GM12878 (cell line): ENCODE measurements around the gene CAMTA1. TPM values are rescaled to one million over a fixed set of nuclear protein-coding genes. Genes with fewer than 3 reads are reported as not detected.

Experiments
- ATAC-seq: fragments of 200-7000 bp; cut with Tn5 transposase; 3 replicates; pipeline ENCODE4 v1.9.1; 2020; ENCODE audit warnings: mild to moderate bottlenecking, moderate library complexity
- BruUV-seq: library from RNA; stranded (reverse); fragments of 400-500 nt; replicated peaks from 2 replicates; lab custom pipeline; 2021; lab: Mats Ljungman, UMichigan
- CTCF ChIA-PET: fragments of 300-600 bp; sonication (Branson Sonifier 250); formaldehyde crosslinking; extraction: SDS; loops from one replicate; lab custom pipeline; 2021; ENCODE audit warnings: inconsistent platforms; lab: Yijun Ruan, JAX
- POLR2A ChIA-PET: fragments of 350-600 bp; formaldehyde crosslinking; extraction: SDS; loops from one replicate; lab custom pipeline; 2021; ENCODE audit warnings: inconsistent platforms; lab: Charles Lee
- RAD21 ChIA-PET: fragments of 300-600 bp; sonication (Branson Sonifier 250); formaldehyde crosslinking; loops from one replicate; lab custom pipeline; 2023; ENCODE audit warnings: antibody characterized with exemption; ENCODE audit not compliant: unreplicated experiment; lab: Charles Lee
- SMC1A ChIA-PET: fragments of 300-600 bp; sonication (Branson Sonifier 250); formaldehyde crosslinking; loops from one replicate; lab custom pipeline; 2023; ENCODE audit not compliant: unreplicated experiment, uncharacterized antibody; lab: Charles Lee
- DNase-seq: peaks from one replicate; pipeline ENCODE4 v3.0.0-alpha.2; 2011; ENCODE audit warnings: low read depth, low spot score
- FAIRE-seq: peaks from 3 replicates; lab custom pipeline; 2011; peaks lifted over from hg19 to GRCh38; lab: Jason Lieb, UNC
- H2AFZ ChIP-seq: 2 replicates; pipeline ENCODE4 v1.6.0; 2011; ENCODE audit warnings: low read depth, low read length, control low read depth; ENCODE audit not compliant: control insufficient read depth
- H3K27ac ChIP-seq: 2 replicates; pipeline ENCODE4 v1.5.1; 2011; ENCODE audit warnings: control low read depth; ENCODE audit not compliant: control insufficient read depth, insufficient read depth
- H3K27me3 ChIP-seq, 2 experiments: replicated peaks in 1 of 2; 2 replicates each; pipeline versions ENCODE4 v1.6.0 to v1.6.1; 2011; ENCODE audit warnings: low read length in 1 of 2; ENCODE audit not compliant: control insufficient read depth in 2 of 2, insufficient read depth in 2 of 2
- H3K36me3 ChIP-seq, 2 experiments: 2 replicates each; pipeline ENCODE4 v1.5.1; 2011; ENCODE audit warnings: low read length in 1 of 2; ENCODE audit not compliant: control insufficient read depth in 2 of 2, insufficient read depth in 2 of 2
- H3K4me1 ChIP-seq: 2 replicates; pipeline ENCODE4 v1.6.1; 2011; ENCODE audit warnings: mild to moderate bottlenecking, low read length, moderate library complexity, mixed read lengths; ENCODE audit not compliant: control insufficient read depth, insufficient read depth
- H3K4me2 ChIP-seq: 2 replicates; pipeline ENCODE4 v1.6.0; 2011; ENCODE audit warnings: control low read depth; ENCODE audit not compliant: control insufficient read depth, insufficient read depth
- H3K4me3 ChIP-seq: fragments of 200-600 bp; sonication (generic); 2 replicates; pipeline ENCODE4 v1.5.1; 2016
- H3K79me2 ChIP-seq: 2 replicates; pipeline ENCODE4 v1.6.0; 2011; ENCODE audit warnings: low read length; ENCODE audit not compliant: control insufficient read depth, insufficient read depth
- H3K9ac ChIP-seq: 2 replicates; pipeline ENCODE4 v1.8.0; 2011; ENCODE audit warnings: low read length, control low read depth, mixed read lengths; ENCODE audit not compliant: control insufficient read depth, insufficient read depth
- H3K9me3 ChIP-seq: replicated peaks from 3 replicates; pipeline ENCODE4 v1.5.1; 2011; ENCODE audit warnings: mild to moderate bottlenecking, low read length; ENCODE audit not compliant: control insufficient read depth, insufficient read depth
- H4K20me1 ChIP-seq: 2 replicates; pipeline ENCODE4 v1.6.0; 2011; ENCODE audit not compliant: control insufficient read depth, insufficient read depth
- ATF2 ChIP-seq: IDR thresholded peaks from 2 replicates; pipeline ENCODE4 v1.6.1; 2012; ENCODE audit warnings: low read length, inconsistent platforms
- ESRRA ChIP-seq: IDR thresholded peaks from 2 replicates; pipeline ENCODE4 v1.6.1; 2012; ENCODE audit warnings: mild to moderate bottlenecking, low read length, improper control_type of control experiment
- FOXK2 ChIP-seq: fragments of 450-650 bp; IDR thresholded peaks from 2 replicates; pipeline ENCODE4 v1.6.1; 2017; ENCODE audit warnings: mild to moderate bottlenecking, moderate library complexity
- LARP7 ChIP-seq: fragments of 450-650 bp; IDR thresholded peaks from 2 replicates; pipeline ENCODE4 v1.6.1; 2017; ENCODE audit warnings: mild to moderate bottlenecking
- MYB ChIP-seq: fragments of 150-350 bp; IDR thresholded peaks from 2 replicates; pipeline ENCODE4 v1.6.1; 2014; ENCODE audit warnings: mild to moderate bottlenecking, low read depth, low read length, borderline replicate concordance
- RCOR1 ChIP-seq: conservative IDR thresholded peaks from 2 replicates; pipeline ENCODE4 v1.6.1; 2012; ENCODE audit warnings: low read depth, low read length, improper control_type of control experiment
- RFX5 ChIP-seq: IDR thresholded peaks from 2 replicates; pipeline ENCODE4 v1.6.1; 2011; ENCODE audit warnings: low read depth, low read length, improper control_type of control experiment
- SIN3A ChIP-seq: IDR thresholded peaks from 2 replicates; pipeline ENCODE4 v1.6.1; 2012; ENCODE audit warnings: low read depth, low read length, improper control_type of control experiment
- ZBTB11 ChIP-seq: fragments of 450-650 bp; formaldehyde crosslinking; IDR thresholded peaks from 2 replicates; pipeline ENCODE4 v1.5.0; 2022; ENCODE audit warnings: mild to moderate bottlenecking, missing genetic modification characterization
- WGBS: methylation state at CpG from one replicate; pipeline ENCODE4 v1.1.6; 2016; ENCODE audit warnings: low lambda C conversion rate; ENCODE audit not compliant: insufficient replicate concordance, insufficient coverage; ENCODE audit errors: missing lambda C conversion rate; 5-methylcytosine and 5-hydroxymethylcytosine counted together
- in situ Hi-C: fragments of 300-500 bp; cut with MboI; formaldehyde crosslinking; loops from 9 replicates; pipeline ENCODE4 v1.14.3; 2018; ENCODE audit warnings: mixed read lengths
- intact Hi-C: fragments of 100-400 bp; cut with micrococcal nuclease; formaldehyde crosslinking; loops from one replicate; pipeline ENCODE4 v1.14.2; 2022; ENCODE audit not compliant: unreplicated experiment
- polyA plus RNA-seq, 11 experiments: library from polyadenylated mRNA; depleted of rRNA in 4 of 11; unstranded in 6 of 11; stranded (reverse) in 5 of 11; fragments of >200 nt; fragmentation: Nextera tagmentation in 4 of 11; fragmentation: Illumina TruSeq in 1 of 11; extraction: Ambion mirVana in 4 of 11; extraction: Trizol in 1 of 11; gene quantifications; 1 replicate in 1 of 11; 2 replicates in 10 of 11; pipeline versions ENCODE4 v1.2.1 to v1.2.3, GENCODE V29; 2011 to 2016; ENCODE audit warnings: inconsistent platforms in 2 of 11, missing spikeins in 2 of 11, low read depth in 1 of 11
- total RNA-seq, 4 experiments: library from RNA; depleted of rRNA in 3 of 4; stranded (reverse); fragments of >200 nt in 3 of 4; fragmentation: Illumina TruSeq in 1 of 4; extraction: Trizol in 1 of 4; gene quantifications; 2 replicates each; pipeline versions ENCODE4 v1.2.1 to v1.2.3, GENCODE V29; 2013 to 2021

The CAMTA1 gene
- total and polyA plus RNA-seq, 10 of the 15 experiments (the other 5 are each of a cell fraction or from before 2014, with no cell fraction given) = 37.7 to 148 (median 76.4) TPM

- no peaks in the 10 kb centered on the region for H3K79me2 ChIP-seq
- intact Hi-C loops = no loop called here
- SMC1A ChIA-PET = no interaction called here
- no peaks in the 10 kb centered on the region for H3K36me3 ChIP-seq
- no peaks in the 10 kb centered on the region for H3K4me1 ChIP-seq
- RAD21 ChIA-PET = no interaction called here
- no peak overlapping the region for H3K4me2 ChIP-seq
- POLR2A ChIA-PET = no interaction called here
- no peaks in the 10 kb centered on the region for H3K9me3 ChIP-seq
- WGBS = 46% methylated on average over 21 of the region's 21 CpGs
- no peak for DNase-seq
- FAIRE-seq = no peak
- TF ChIP-seq RFX5 = no peak
- no peak for TF ChIP-seq LARP7
- TF ChIP-seq SIN3A = no peak
- no peak for TF ChIP-seq MYB
- CTCF ChIA-PET = no interaction called here
- no peaks in the 10 kb centered on the region for H4K20me1 ChIP-seq
- H3K4me3 ChIP-seq = no peak overlapping the region
- no peak overlapping the region for H2AFZ ChIP-seq
- in situ Hi-C loops = no loop called here
- no peak overlapping the region for H3K27ac ChIP-seq
- no peaks in the 10 kb centered on the region; a peak in 3 of 4 replicates for H3K27me3 ChIP-seq
- no peak overlapping the region for H3K9ac ChIP-seq
- BruUV-seq = no TSS peak
- no peak for ATAC-seq
Observed at GRCh38 chr1:7507285-7508019, 722.2 kb downstream of the CAMTA1 start.

- H3K4me3 ChIP-seq = no peak overlapping the region
- no peak overlapping the region for H3K4me2 ChIP-seq
- H3K27me3 ChIP-seq = peaks cover 0 to 3% of the 10 kb centered on the region in 2 experiments; a peak in 3 of 4 replicates
- no peaks in the 10 kb centered on the region for H3K9me3 ChIP-seq
- H3K79me2 ChIP-seq = no peaks in the 10 kb centered on the region
- intact Hi-C loops (no loop called here), in situ Hi-C loops (no loop called here)
- FAIRE-seq = no peak
- ChIA-PET RAD21 (no interaction called here), SMC1A (no interaction called here), CTCF (no interaction called here), POLR2A (no interaction called here)
- H3K4me1 ChIP-seq = no peaks in the 10 kb centered on the region
- no peak for DNase-seq
- no peak overlapping the region for H3K9ac ChIP-seq
- no peaks in the 10 kb centered on the region for H4K20me1 ChIP-seq
- ATAC-seq = no peak
- H3K36me3 ChIP-seq = no peaks in the 10 kb centered on the region
- H3K27ac ChIP-seq = no peak overlapping the region
- BruUV-seq = no TSS peak
- no peak overlapping the region for H2AFZ ChIP-seq
- 48% methylated on average over 16 of the region's 16 CpGs for WGBS
- TF ChIP-seq ZBTB11 (no peak), ESRRA (no peak), ATF2 (no peak), FOXK2 (no peak), RCOR1 (no peak)
Observed at GRCh38 chr1:7508052-7508933, 723.0 kb downstream of the CAMTA1 start.
